LNCaP clone FGC (cell line): ENCODE data around the gene TUBB6.

Experiments used
- DNase-seq: peaks from one replicate; pipeline ENCODE4 v3.0.0-alpha.2; 2011; ENCODE audit warnings: low read depth
- H3K4me3 ChIP-seq: 2 replicates; pipeline ENCODE4 v1.5.1; 2011; ENCODE audit warnings: mild to moderate bottlenecking, low read depth, low read length, control low read depth
- CTCF ChIP-seq: IDR thresholded peaks from 2 replicates; pipeline ENCODE4 v1.5.1; 2012; ENCODE audit warnings: mild to moderate bottlenecking; ENCODE audit not compliant: control insufficient read depth, insufficient read depth; ENCODE audit errors: extremely low read depth

TUBB6 gene

GRCh38 chr18:12283256-12283655 lies 24.8 kb upstream of the TUBB6 start:
- no peak overlapping the region for H3K4me3 ChIP-seq
- TF ChIP-seq CTCF = no peak
- no peak for DNase-seq

GRCh38 chr18:12283666-12284065 lies 24.4 kb upstream of the TUBB6 start:
- no peak for DNase-seq
- H3K4me3 ChIP-seq = no peak overlapping the region
- TF ChIP-seq CTCF = no peak

GRCh38 chr18:12287131-12287681 lies 20.8 kb upstream of the TUBB6 start:
- no peak overlapping the region for H3K4me3 ChIP-seq
- no peak for DNase-seq
- no peak for TF ChIP-seq CTCF

GRCh38 chr18:12287684-12288402 lies 20.2 kb upstream of the TUBB6 start:
- DNase-seq = no peak
- H3K4me3 ChIP-seq = peak overlapping the region; percentile 29
- no peak for TF ChIP-seq CTCF

GRCh38 chr18:12288403-12288755 lies 19.7 kb upstream of the TUBB6 start:
- H3K4me3 ChIP-seq = no peak overlapping the region
- no peak for DNase-seq
- no peak for TF ChIP-seq CTCF

GRCh38 chr18:12290086-12290485 lies 18.0 kb upstream of the TUBB6 start:
- no peak for DNase-seq
- no peak overlapping the region for H3K4me3 ChIP-seq
- TF ChIP-seq CTCF = no peak

GRCh38 chr18:12291161-12291560 lies 16.9 kb upstream of the TUBB6 start:
- H3K4me3 ChIP-seq = no peak overlapping the region
- TF ChIP-seq CTCF = no peak
- no peak for DNase-seq
